ENCODE measurements around the gene CBLB.

Gene CBLB

GRCh38 chr3:105869531-105869833 is 670 bp upstream of the CBLB start:
- no peaks in the 10 kb centered on the region for H3K9me3 ChIP-seq (ENCODE audit: insufficient read depth, low read depth, low read length)
- TF ChIP-seq EZH2phosphoT487 (IDR thresholded peaks at IDR 0.05; ENCODE audit: borderline replicate concordance) (no peak), CTCF (conservative IDR thresholded peaks at IDR 0.05; ENCODE audit: low read length) (no peak)
- H3K36me3 ChIP-seq (ENCODE audit: insufficient read depth, low read length), result no peaks in the 10 kb centered on the region
- H3K9ac ChIP-seq (ENCODE audit: low read depth, low read length, poor library complexity, severe bottlenecking), result peak overlapping the region; percentile 85
- H3K4me2 ChIP-seq (ENCODE audit: low read depth, low read length, poor library complexity, severe bottlenecking), result peak overlapping the region; percentile 86
- no peaks in the 10 kb centered on the region for H3F3A ChIP-seq (ENCODE audit: low read depth)
- peaks cover 35% of the 10 kb centered on the region for H3K79me2 ChIP-seq (ENCODE audit: insufficient read depth, low read length)
- H3K27me3 ChIP-seq (ENCODE audit: insufficient read depth, low read length, poor library complexity, severe bottlenecking), result no peaks in the 10 kb centered on the region
- peak overlapping the region; percentile 95 for H3K4me3 ChIP-seq (ENCODE audit: low read length, poor library complexity, severe bottlenecking)
- H3K9me2 ChIP-seq (replicated peaks; ENCODE audit: low read depth, low read length), result no peaks in the 10 kb centered on the region
- peak overlapping the region; percentile 97 for H2AFZ ChIP-seq (ENCODE audit: low read length)
- peaks cover 11% of the 10 kb centered on the region for H4K20me1 ChIP-seq (ENCODE audit: insufficient read depth, low read length, poor library complexity, severe bottlenecking)
- H3K4me1 ChIP-seq (ENCODE audit: insufficient read depth, low read length, poor library complexity, severe bottlenecking), result peaks cover 35% of the 10 kb centered on the region

- Histone ChIP-seq H3K9ac (ENCODE audit: low read depth, low read length, poor library complexity, severe bottlenecking) (peak overlapping the region; percentile 85), H3K9me3 (ENCODE audit: insufficient read depth, low read depth, low read length) (no peaks in the 10 kb centered on the region), H3F3A (ENCODE audit: low read depth) (no peaks in the 10 kb centered on the region), H3K4me3 (ENCODE audit: low read length, poor library complexity, severe bottlenecking) (peak overlapping the region; percentile 95), H3K4me1 (ENCODE audit: insufficient read depth, low read length, poor library complexity, severe bottlenecking) (peaks cover 35% of the 10 kb centered on the region), H3K4me2 (ENCODE audit: low read depth, low read length, poor library complexity, severe bottlenecking) (peak overlapping the region; percentile 96), H3K27me3 (ENCODE audit: insufficient read depth, low read length, poor library complexity, severe bottlenecking) (no peaks in the 10 kb centered on the region), H3K36me3 (ENCODE audit: insufficient read depth, low read length) (no peaks in the 10 kb centered on the region), H3K9me2 (replicated peaks; ENCODE audit: low read depth, low read length) (no peaks in the 10 kb centered on the region), H2AFZ (ENCODE audit: low read length) (peak overlapping the region; percentile 96), H4K20me1 (ENCODE audit: insufficient read depth, low read length, poor library complexity, severe bottlenecking) (peaks cover 11% of the 10 kb centered on the region), H3K79me2 (ENCODE audit: insufficient read depth, low read length) (peaks cover 37% of the 10 kb centered on the region)
- no peak for TF ChIP-seq CTCF (conservative IDR thresholded peaks at IDR 0.05; ENCODE audit: low read length)
- TF ChIP-seq EZH2phosphoT487 (IDR thresholded peaks at IDR 0.05; ENCODE audit: borderline replicate concordance), result no peak
Measured at GRCh38 chr3:105868431-105868741, 426 bp downstream of the CBLB start.

- peaks cover 40% of the 10 kb centered on the region for H3K4me1 ChIP-seq (ENCODE audit: insufficient read depth, low read length, poor library complexity, severe bottlenecking)
- peak overlapping the region; percentile 85 for H3K9ac ChIP-seq (ENCODE audit: low read depth, low read length, poor library complexity, severe bottlenecking)
- peaks cover 37% of the 10 kb centered on the region for H3K79me2 ChIP-seq (ENCODE audit: insufficient read depth, low read length)
- H3K4me3 ChIP-seq (ENCODE audit: low read length, poor library complexity, severe bottlenecking), result peak overlapping the region; percentile 95
- H2AFZ ChIP-seq (ENCODE audit: low read length), result peak overlapping the region; percentile 96
- H3F3A ChIP-seq (ENCODE audit: low read depth), result no peaks in the 10 kb centered on the region
- H4K20me1 ChIP-seq (ENCODE audit: insufficient read depth, low read length, poor library complexity, severe bottlenecking), result peaks cover 11% of the 10 kb centered on the region
- no peaks in the 10 kb centered on the region for H3K9me2 ChIP-seq (replicated peaks; ENCODE audit: low read depth, low read length)
- peak overlapping the region; percentile 96 for H3K4me2 ChIP-seq (ENCODE audit: low read depth, low read length, poor library complexity, severe bottlenecking)
- H3K27me3 ChIP-seq (ENCODE audit: insufficient read depth, low read length, poor library complexity, severe bottlenecking), result no peaks in the 10 kb centered on the region
- no peak for TF ChIP-seq CTCF (conservative IDR thresholded peaks at IDR 0.05; ENCODE audit: low read length)
- TF ChIP-seq EZH2phosphoT487 (IDR thresholded peaks at IDR 0.05; ENCODE audit: borderline replicate concordance), result no peak
- no peaks in the 10 kb centered on the region for H3K36me3 ChIP-seq (ENCODE audit: insufficient read depth, low read length)
- H3K9me3 ChIP-seq (ENCODE audit: insufficient read depth, low read depth, low read length), result no peaks in the 10 kb centered on the region
Measured at GRCh38 chr3:105867712-105868430, 941 bp downstream of the CBLB start.
